Activated CD8-positive, alpha-beta memory T cell treated with anti-CD3 and anti-CD28 coated beads, Interleukin-2, amount 50 U/mL, for 4 hours (primary cell): ENCODE results near the gene STK24.
"Not testable (repeated sequence)": the region's sequence is repeated elsewhere in the genome, so short reads cannot be mapped to it uniquely, and the experiment has no call there.

Experiments used
- DNase-seq: peaks from one replicate; pipeline ENCODE4 v3.0.0-alpha.2; 2020

Gene STK24

GRCh38 chr13:98576963-98577835, at the start of gene STK24:
Gene STK24, minus strand, starts transcription at chr13:98577107. Its CDS starts 321 bp downstream, at chr13:98576786.
- DNase-seq, result peak; percentile 62

- no peak for DNase-seq
Measured at GRCh38 chr13:98626298-98626935, 49.5 kb upstream of the STK24 start.

- not testable (repeated sequence) for DNase-seq
Measured at GRCh38 chr13:98624589-98624988, 47.7 kb upstream of the STK24 start.

GRCh38 chr13:98622931-98623331, 46.0 kb upstream of the STK24 start:
- no peak for DNase-seq

GRCh38 chr13:98619556-98619955, 42.6 kb upstream of the STK24 start:
- DNase-seq, result no peak

- not testable (repeated sequence) for DNase-seq
Measured at GRCh38 chr13:98615595-98615994, 38.7 kb upstream of the STK24 start.

GRCh38 chr13:98613591-98613990, 36.7 kb upstream of the STK24 start:
- no peak for DNase-seq

GRCh38 chr13:98609756-98610155, 32.8 kb upstream of the STK24 start:
- no peak for DNase-seq

GRCh38 chr13:98606296-98606695, 29.4 kb upstream of the STK24 start:
- no peak for DNase-seq

GRCh38 chr13:98599502-98600328, 22.8 kb upstream of the STK24 start:
- DNase-seq, result no peak

- no peak for DNase-seq
Measured at GRCh38 chr13:98598043-98598442, 21.1 kb upstream of the STK24 start.

GRCh38 chr13:98595134-98595533, 18.2 kb upstream of the STK24 start:
- DNase-seq, result no peak

GRCh38 chr13:98592362-98592732, 15.4 kb upstream of the STK24 start:
- DNase-seq, result no peak

GRCh38 chr13:98591721-98592361, 14.9 kb upstream of the STK24 start:
- no peak for DNase-seq

- not testable (repeated sequence) for DNase-seq
Measured at GRCh38 chr13:98590471-98590870, 13.6 kb upstream of the STK24 start.

GRCh38 chr13:98589516-98589915, 12.6 kb upstream of the STK24 start:
- not testable (repeated sequence) for DNase-seq

GRCh38 chr13:98586400-98587345, 9.8 kb upstream of the STK24 start:
- DNase-seq, result no peak

- no peak for DNase-seq
Measured at GRCh38 chr13:98585946-98586345, 9.0 kb upstream of the STK24 start.

GRCh38 chr13:98585398-98585754, 8.5 kb upstream of the STK24 start:
- no peak for DNase-seq

GRCh38 chr13:98584668-98585397, 7.9 kb upstream of the STK24 start:
- no peak for DNase-seq

GRCh38 chr13:98582947-98583346, 6.0 kb upstream of the STK24 start:
- no peak for DNase-seq
